Measurements from ENCODE around the gene SPIRE1.

The SPIRE1 gene

GRCh38 chr18:12598181-12598930 is 59.6 kb downstream of the SPIRE1 start:
- H3K9me3 ChIP-seq (ENCODE audit: control insufficient read depth, insufficient read depth, low read depth, low read length) = no peaks in the 10 kb centered on the region
- no peaks in the 10 kb centered on the region for H3K36me3 ChIP-seq (ENCODE audit: control insufficient read depth, insufficient read depth, low read length)
- H3K9ac ChIP-seq (ENCODE audit: low read length) = no peak overlapping the region
- H3K27ac ChIP-seq (ENCODE audit: low read depth, low read length) = no peak overlapping the region
- H3K4me1 ChIP-seq (ENCODE audit: control insufficient read depth, insufficient read depth, low read length) = peaks cover 9% of the 10 kb centered on the region; the same call in 1 of the 2 replicates
- no peak overlapping the region for H3K4me3 ChIP-seq (ENCODE audit: low read depth, low read length)
- H3K27me3 ChIP-seq (ENCODE audit: control insufficient read depth, insufficient read depth, low read length) = no peaks in the 10 kb centered on the region

GRCh38 chr18:12597760-12598159 is 60.1 kb downstream of the SPIRE1 start:
- Histone ChIP-seq H3K27me3 (ENCODE audit: control insufficient read depth, insufficient read depth, low read length) (no peaks in the 10 kb centered on the region), H3K36me3 (ENCODE audit: control insufficient read depth, insufficient read depth, low read length) (no peaks in the 10 kb centered on the region), H3K4me3 (ENCODE audit: low read depth, low read length) (no peak overlapping the region), H3K9ac (ENCODE audit: low read length) (peak overlapping the region; percentile 19), H3K27ac (ENCODE audit: low read depth, low read length) (no peak overlapping the region), H3K9me3 (ENCODE audit: control insufficient read depth, insufficient read depth, low read depth, low read length) (no peaks in the 10 kb centered on the region), H3K4me1 (ENCODE audit: control insufficient read depth, insufficient read depth, low read length) (peaks cover 9% of the 10 kb centered on the region; the same call in 1 of the 2 replicates)

- H3K4me1 ChIP-seq (ENCODE audit: control insufficient read depth, insufficient read depth, low read length) = peaks cover 9% of the 10 kb centered on the region; the same call in 1 of the 2 replicates
- H3K27me3 ChIP-seq (ENCODE audit: control insufficient read depth, insufficient read depth, low read length) = no peaks in the 10 kb centered on the region
- H3K36me3 ChIP-seq (ENCODE audit: control insufficient read depth, insufficient read depth, low read length) = no peaks in the 10 kb centered on the region
- H3K27ac ChIP-seq (ENCODE audit: low read depth, low read length) = no peak overlapping the region
- H3K9ac ChIP-seq (ENCODE audit: low read length) = no peak overlapping the region
- H3K4me3 ChIP-seq (ENCODE audit: low read depth, low read length) = no peak overlapping the region
- H3K9me3 ChIP-seq (ENCODE audit: control insufficient read depth, insufficient read depth, low read depth, low read length) = no peaks in the 10 kb centered on the region
These were observed 62.2 kb downstream of the SPIRE1 start for GRCh38 chr18:12595571-12596255.

GRCh38 chr18:12593866-12594265 is 64.0 kb downstream of the SPIRE1 start:
- Histone ChIP-seq H3K27me3 (ENCODE audit: control insufficient read depth, insufficient read depth, low read length) (no peaks in the 10 kb centered on the region), H3K27ac (ENCODE audit: low read depth, low read length) (no peak overlapping the region)

GRCh38 chr18:12592597-12593127 is 65.2 kb downstream of the SPIRE1 start:
- H3K4me3 ChIP-seq (ENCODE audit: low read depth, low read length) = no peak overlapping the region
- H3K9ac ChIP-seq (ENCODE audit: low read length) = no peak overlapping the region
- H3K27me3 ChIP-seq (ENCODE audit: control insufficient read depth, insufficient read depth, low read length) = no peaks in the 10 kb centered on the region
- H3K9me3 ChIP-seq (ENCODE audit: control insufficient read depth, insufficient read depth, low read depth, low read length) = no peaks in the 10 kb centered on the region
- no peaks in the 10 kb centered on the region for H3K36me3 ChIP-seq (ENCODE audit: control insufficient read depth, insufficient read depth, low read length)
- peaks cover 8% of the 10 kb centered on the region; the same call in 1 of the 2 replicates for H3K4me1 ChIP-seq (ENCODE audit: control insufficient read depth, insufficient read depth, low read length)
- no peak overlapping the region for H3K27ac ChIP-seq (ENCODE audit: low read depth, low read length)

More at GRCh38 chr18:12593866-12594265, 64.0 kb downstream of the SPIRE1 start:
- Histone ChIP-seq H3K4me3 (ENCODE audit: low read depth, low read length) (no peak overlapping the region), H3K9me3 (ENCODE audit: control insufficient read depth, insufficient read depth, low read depth, low read length) (no peaks in the 10 kb centered on the region), H3K4me1 (ENCODE audit: control insufficient read depth, insufficient read depth, low read length) (peaks cover 9% of the 10 kb centered on the region; the same call in 1 of the 2 replicates), H3K36me3 (ENCODE audit: control insufficient read depth, insufficient read depth, low read length) (no peaks in the 10 kb centered on the region), H3K9ac (ENCODE audit: low read length) (no peak overlapping the region)

- Histone ChIP-seq H3K9me3 (ENCODE audit: control insufficient read depth, insufficient read depth, low read depth, low read length) (no peaks in the 10 kb centered on the region), H3K9ac (ENCODE audit: low read length) (no peak overlapping the region), H3K36me3 (ENCODE audit: control insufficient read depth, insufficient read depth, low read length) (no peaks in the 10 kb centered on the region), H3K4me3 (ENCODE audit: low read depth, low read length) (no peak overlapping the region), H3K27ac (ENCODE audit: low read depth, low read length) (no peak overlapping the region), H3K27me3 (ENCODE audit: control insufficient read depth, insufficient read depth, low read length) (no peaks in the 10 kb centered on the region), H3K4me1 (ENCODE audit: control insufficient read depth, insufficient read depth, low read length) (no peaks in the 10 kb centered on the region)
These were observed 68.5 kb downstream of the SPIRE1 start for GRCh38 chr18:12589448-12589847.

- Histone ChIP-seq H3K4me1 (ENCODE audit: control insufficient read depth, insufficient read depth, low read length) (no peaks in the 10 kb centered on the region), H3K9ac (ENCODE audit: low read length) (no peak overlapping the region), H3K27ac (ENCODE audit: low read depth, low read length) (no peak overlapping the region), H3K36me3 (ENCODE audit: control insufficient read depth, insufficient read depth, low read length) (no peaks in the 10 kb centered on the region), H3K9me3 (ENCODE audit: control insufficient read depth, insufficient read depth, low read depth, low read length) (no peaks in the 10 kb centered on the region), H3K4me3 (ENCODE audit: low read depth, low read length) (no peak overlapping the region), H3K27me3 (ENCODE audit: control insufficient read depth, insufficient read depth, low read length) (no peaks in the 10 kb centered on the region)
These were observed 71.0 kb downstream of the SPIRE1 start for GRCh38 chr18:12586956-12587355.

- no peak overlapping the region for H3K27ac ChIP-seq (ENCODE audit: low read depth, low read length)
- no peaks in the 10 kb centered on the region for H3K9me3 ChIP-seq (ENCODE audit: control insufficient read depth, insufficient read depth, low read depth, low read length)
- no peaks in the 10 kb centered on the region for H3K27me3 ChIP-seq (ENCODE audit: control insufficient read depth, insufficient read depth, low read length)
- no peaks in the 10 kb centered on the region for H3K4me1 ChIP-seq (ENCODE audit: control insufficient read depth, insufficient read depth, low read length)
- no peaks in the 10 kb centered on the region for H3K36me3 ChIP-seq (ENCODE audit: control insufficient read depth, insufficient read depth, low read length)
- H3K9ac ChIP-seq (ENCODE audit: low read length) = no peak overlapping the region
- no peak overlapping the region for H3K4me3 ChIP-seq (ENCODE audit: low read depth, low read length)
These were observed 72.7 kb downstream of the SPIRE1 start for GRCh38 chr18:12585218-12585617.

GRCh38 chr18:12580630-12581342 is 77.1 kb downstream of the SPIRE1 start:
- no peaks in the 10 kb centered on the region for H3K9me3 ChIP-seq (ENCODE audit: control insufficient read depth, insufficient read depth, low read depth, low read length)
- H3K36me3 ChIP-seq (ENCODE audit: control insufficient read depth, insufficient read depth, low read length) = no peaks in the 10 kb centered on the region
- no peaks in the 10 kb centered on the region for H3K4me1 ChIP-seq (ENCODE audit: control insufficient read depth, insufficient read depth, low read length)

GRCh38 chr18:12579775-12580174 is 78.1 kb downstream of the SPIRE1 start:
- Histone ChIP-seq H3K27ac (ENCODE audit: low read depth, low read length) (no peak overlapping the region), H3K9me3 (ENCODE audit: control insufficient read depth, insufficient read depth, low read depth, low read length) (no peaks in the 10 kb centered on the region), H3K4me1 (ENCODE audit: control insufficient read depth, insufficient read depth, low read length) (no peaks in the 10 kb centered on the region), H3K36me3 (ENCODE audit: control insufficient read depth, insufficient read depth, low read length) (no peaks in the 10 kb centered on the region), H3K4me3 (ENCODE audit: low read depth, low read length) (no peak overlapping the region), H3K9ac (ENCODE audit: low read length) (no peak overlapping the region), H3K27me3 (ENCODE audit: control insufficient read depth, insufficient read depth, low read length) (no peaks in the 10 kb centered on the region)

More at GRCh38 chr18:12580630-12581342, 77.1 kb downstream of the SPIRE1 start:
- H3K27me3 ChIP-seq (ENCODE audit: control insufficient read depth, insufficient read depth, low read length) = no peaks in the 10 kb centered on the region
- H3K4me3 ChIP-seq (ENCODE audit: low read depth, low read length) = no peak overlapping the region
- no peak overlapping the region for H3K9ac ChIP-seq (ENCODE audit: low read length)
- no peak overlapping the region for H3K27ac ChIP-seq (ENCODE audit: low read depth, low read length)

Measured in HUES6 (cell line).